GM06990 (cell line): ENCODE data around the gene MAG.
A peak's percentile ranks its signal among the peaks of the same experiment; 100 is the strongest.

ENCODE experiments used
- DNase-seq: peaks from one replicate; pipeline ENCODE4 v3.0.0-alpha.2; 2011; ENCODE audit not compliant: insufficient read length; ENCODE audit errors: extremely low read depth
- H3K27me3 ChIP-seq: replicated peaks from 2 replicates; pipeline ENCODE4 v1.6.0; 2011; ENCODE audit warnings: low read length; ENCODE audit not compliant: control insufficient read depth, insufficient read depth
- H3K36me3 ChIP-seq: 2 replicates; pipeline ENCODE4 v1.5.1; 2011; ENCODE audit warnings: low read length; ENCODE audit not compliant: control insufficient read depth, insufficient read depth
- H3K4me3 ChIP-seq: replicated peaks from 2 replicates; pipeline ENCODE4 v1.5.1; 2011; ENCODE audit warnings: low read depth, mild to moderate bottlenecking, control low read depth, low read length
- CTCF ChIP-seq: IDR thresholded peaks from 2 replicates; pipeline ENCODE4 v1.5.1; 2011; ENCODE audit warnings: low read length, control low read depth, mild to moderate bottlenecking, inconsistent platforms; ENCODE audit not compliant: insufficient read depth, poor library complexity, severe bottlenecking

MAG gene

DNA sequence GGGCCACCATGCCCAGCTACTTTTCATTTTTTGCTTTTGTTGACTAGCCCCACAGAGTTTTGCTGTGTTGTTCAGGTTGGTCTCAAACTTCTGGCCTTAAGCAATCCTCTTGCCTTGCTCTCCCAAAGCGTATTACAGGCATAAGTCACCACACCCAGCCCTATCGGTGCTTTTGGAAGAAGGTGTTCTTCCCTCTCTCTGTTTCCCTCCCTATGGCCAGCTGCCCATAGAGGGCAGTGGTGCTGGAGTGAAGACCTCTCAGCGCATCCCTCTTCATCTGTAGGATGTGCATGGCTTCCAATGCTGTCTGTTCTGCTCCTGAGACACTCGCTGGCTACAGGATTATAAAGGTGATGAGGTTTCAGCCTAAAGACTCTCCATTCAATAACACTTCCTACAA lies 35.7 kb downstream of the MAG start:
- no peaks in the 10 kb centered on the region for H3K27me3 ChIP-seq
- no peak for DNase-seq
- peak; percentile 33 for TF ChIP-seq CTCF
- H3K36me3 ChIP-seq, result no peaks in the 10 kb centered on the region
- H3K4me3 ChIP-seq, result no peak overlapping the region

GRCh38 chr19:35328851-35329285 lies 36.9 kb downstream of the MAG start, which contains the start of gene CD22:
TSS of gene CD22 (plus strand) at chr19:35329187. CDS start at chr19:35332041, 2,854 bp downstream.
- Histone ChIP-seq H3K4me3 (peak within 1 kb of the TSS; percentile 71), H3K27me3 (no peaks in the 10 kb centered on the region), H3K36me3 (peaks cover 6% of the 10 kb centered on the region)
- peak; percentile 76 for DNase-seq
- TF ChIP-seq CTCF, result no peak

GRCh38 chr19:35329323-35329722 lies 37.4 kb downstream of the MAG start:
- no peaks in the 10 kb centered on the region for H3K27me3 ChIP-seq
- TF ChIP-seq CTCF, result no peak

DNA sequence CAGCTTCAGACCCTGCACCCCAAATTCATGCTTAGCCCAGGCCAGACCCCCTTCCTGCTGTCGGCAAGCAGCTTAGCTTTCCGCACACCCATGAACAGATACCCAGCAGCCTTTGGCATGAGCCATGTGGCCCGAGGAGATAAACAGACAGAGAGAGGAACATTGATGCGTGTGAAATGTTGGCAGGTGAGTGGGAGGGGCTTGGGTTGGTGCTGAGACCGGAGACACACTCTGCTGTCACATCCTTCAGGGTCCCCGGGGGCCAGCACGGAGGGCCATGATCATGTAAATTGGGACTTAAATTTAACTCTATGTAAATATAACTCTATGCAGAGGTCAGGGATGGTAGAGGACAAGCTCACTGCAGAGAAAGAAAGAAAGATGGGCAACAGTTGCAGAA lies 38.5 kb downstream of the MAG start:
- TF ChIP-seq CTCF, result no peak
- H3K27me3 ChIP-seq, result no peaks in the 10 kb centered on the region
- peak overlapping the region; percentile 71 for H3K4me3 ChIP-seq
- peaks cover 6% of the 10 kb centered on the region for H3K36me3 ChIP-seq
- DNase-seq, result peak; percentile 82

More at GRCh38 chr19:35329323-35329722, 37.4 kb downstream of the MAG start:
- no peak for DNase-seq
- Histone ChIP-seq H3K36me3 (peaks cover 6% of the 10 kb centered on the region), H3K4me3 (peak overlapping the region; percentile 71)

GRCh38 chr19:35331551-35332214 lies 39.7 kb downstream of the MAG start:
- Histone ChIP-seq H3K4me3 (peak overlapping the region; percentile 71), H3K27me3 (no peaks in the 10 kb centered on the region), H3K36me3 (peaks cover 14% of the 10 kb centered on the region)
- DNase-seq, result no peak
- TF ChIP-seq CTCF, result no peak

DNA sequence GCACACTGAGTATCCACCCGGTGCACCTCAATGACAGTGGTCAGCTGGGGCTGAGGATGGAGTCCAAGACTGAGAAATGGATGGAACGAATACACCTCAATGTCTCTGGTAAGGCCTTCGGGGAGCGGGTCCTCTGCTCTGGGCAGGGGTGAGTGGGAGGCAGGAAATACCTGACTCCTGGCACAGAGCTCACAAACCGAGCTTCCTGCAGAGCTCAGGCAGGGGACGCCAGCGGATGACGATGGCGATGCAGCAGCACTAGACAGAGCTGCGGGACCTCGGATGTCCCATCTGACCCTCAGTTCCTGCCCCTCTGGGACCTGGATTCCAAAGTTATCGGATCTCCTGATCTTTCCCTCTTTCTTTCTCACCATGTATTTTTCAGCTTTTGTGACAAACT lies 40.9 kb downstream of the MAG start:
- peaks cover 21% of the 10 kb centered on the region for H3K36me3 ChIP-seq
- TF ChIP-seq CTCF, result peak; percentile 23
- peak; percentile 56 for DNase-seq
- H3K27me3 ChIP-seq, result no peaks in the 10 kb centered on the region
- peak overlapping the region; percentile 71 for H3K4me3 ChIP-seq
